Measurements from ENCODE around the gene CGREF1.

- no peak for TF ChIP-seq CTCF (IDR thresholded peaks at IDR 0.05)
- no peak for TF ChIP-seq POLR2A (IDR thresholded peaks at IDR 0.05)
Observed at GRCh38 chr2:27069961-27070618, 48.8 kb downstream of the CGREF1 start.
